Fibroblast of lung (primary cell): ENCODE data around the gene DLG2. TPM values are rescaled to one million over a fixed set of nuclear protein-coding genes. Genes with fewer than 3 reads are reported as not detected.

ENCODE experiments used
- DNase-seq, 2 donors: peaks; one replicate each; pipeline versions ENCODE4 v3.0.0 to v3.0.0-alpha.2; 2010; ENCODE audit warnings: low read depth in 2 of 2
- H2AFZ ChIP-seq: 2 replicates; pipeline ENCODE4 v1.5.1; 2012; ENCODE audit warnings: low read length, control low read depth, inconsistent platforms
- H3K27ac ChIP-seq: 2 replicates; pipeline ENCODE4 v1.5.1; 2011; ENCODE audit warnings: low read length, control low read depth; ENCODE audit not compliant: insufficient read depth
- H3K27me3 ChIP-seq: 2 replicates; pipeline ENCODE4 v1.5.1; 2011; ENCODE audit warnings: mild to moderate bottlenecking, low read length; ENCODE audit not compliant: control insufficient read depth, insufficient read depth
- H3K36me3 ChIP-seq: 2 replicates; pipeline ENCODE4 v1.5.1; 2011; ENCODE audit warnings: low read length; ENCODE audit not compliant: control insufficient read depth, insufficient read depth
- H3K4me1 ChIP-seq: 2 replicates; pipeline ENCODE4 v1.5.1; 2011; ENCODE audit warnings: low read length; ENCODE audit not compliant: control insufficient read depth, insufficient read depth; ENCODE audit errors: extremely low read depth
- H3K4me2 ChIP-seq: 2 replicates; pipeline ENCODE4 v1.5.1; 2011; ENCODE audit warnings: low read length, control low read depth; ENCODE audit not compliant: insufficient read depth; ENCODE audit errors: extremely low read depth
- H3K4me3 ChIP-seq, 4 experiments: fragments of 200-600 bp in 1 of 4; sonication (generic) in 1 of 4; replicated peaks in 1 of 4; 2 replicates each; pipeline ENCODE4 v1.5.1; 2011 to 2016; ENCODE audit warnings: low read length in 4 of 4, low read depth in 3 of 4, mild to moderate bottlenecking in 3 of 4, control low read depth in 2 of 4, inconsistent platforms in 1 of 4, mixed read lengths in 1 of 4; ENCODE audit not compliant: insufficient read depth in 1 of 4; ENCODE audit errors: control extremely low read depth in 1 of 4
- H3K79me2 ChIP-seq: 2 replicates; pipeline ENCODE4 v1.5.1; 2012; ENCODE audit warnings: mild to moderate bottlenecking, low read length, inconsistent platforms; ENCODE audit not compliant: control insufficient read depth, insufficient read depth
- H3K9ac ChIP-seq: 2 replicates; pipeline ENCODE4 v1.5.1; 2011; ENCODE audit warnings: mild to moderate bottlenecking, low read length, control low read depth; ENCODE audit not compliant: insufficient read depth
- H3K9me3 ChIP-seq: 2 replicates; pipeline ENCODE4 v1.5.1; 2012; ENCODE audit warnings: low read depth, low read length; ENCODE audit not compliant: control insufficient read depth, insufficient read depth
- H4K20me1 ChIP-seq: 2 replicates; pipeline ENCODE4 v1.5.1; 2011; ENCODE audit warnings: low read length; ENCODE audit not compliant: control insufficient read depth, insufficient read depth; ENCODE audit errors: extremely low read depth
- CTCF ChIP-seq, 2 donors: IDR thresholded peaks in 1 of 2; conservative IDR thresholded peaks in 1 of 2; 1 replicate in 1 of 2; 2 replicates in 1 of 2; pipeline ENCODE4 v1.5.1; 2011 to 2012; ENCODE audit warnings: low read length in 2 of 2, control low read depth in 1 of 2, inconsistent platforms in 1 of 2, low read depth in 1 of 2, mild to moderate bottlenecking in 1 of 2
- EZH2 ChIP-seq: IDR thresholded peaks from 2 replicates; pipeline ENCODE4 v1.5.1; 2012; ENCODE audit warnings: low read length, control low read depth, mild to moderate bottlenecking; ENCODE audit errors: missing control alignments
- polyA plus RNA-seq, 2 donors: library from polyadenylated mRNA; depleted of rRNA in 1 of 2; stranded (reverse) in 1 of 2; unstranded in 1 of 2; fragments of >200 nt; gene quantifications; 2 replicates each; pipeline ENCODE4 v1.2.1, GENCODE V29; 2011 to 2012; ENCODE audit warnings: missing spikeins in 1 of 2
- total RNA-seq: library from RNA; depleted of rRNA; stranded (reverse); fragments of >200 nt; gene quantifications from 2 replicates; pipeline ENCODE4 v1.2.1, GENCODE V29; 2014

DLG2 gene
- total and polyA plus RNA-seq, 2 donors (not counting 1 experiment from before 2014, with no cell fraction given): 0.77 to 2.3 TPM

DNA sequence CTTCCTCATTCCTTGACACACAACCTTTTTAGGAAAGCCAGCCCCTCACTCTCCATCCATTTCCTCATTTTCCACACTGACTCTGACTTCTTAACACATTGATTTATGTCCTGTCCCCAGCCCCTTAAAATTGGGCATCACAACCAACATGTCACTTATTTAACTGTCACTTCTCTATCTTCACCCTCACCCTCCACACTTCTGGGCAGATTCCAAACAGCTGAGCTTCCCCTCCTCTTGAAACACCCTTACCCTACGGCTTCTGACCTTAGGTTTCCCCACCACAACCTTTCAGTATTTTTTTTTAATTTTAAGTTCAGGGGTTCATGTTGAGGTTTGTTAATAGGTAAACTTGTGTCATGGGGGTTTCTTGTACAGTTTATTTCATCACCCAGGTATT, 696.3 kb downstream of the DLG2 start:
- TF ChIP-seq CTCF (conservative IDR thresholded peaks at IDR 0.05 in 1 of 2, IDR thresholded peaks at IDR 0.05 in 1 of 2; ENCODE audit: low read depth in 1 of 2, low read length in 2 of 2): no peak
- Histone ChIP-seq H3K9ac (no peak overlapping the region), H4K20me1 (no peaks in the 10 kb centered on the region), H3K9me3 (no peaks in the 10 kb centered on the region), H3K79me2 (no peaks in the 10 kb centered on the region), H3K4me2 (no peak overlapping the region), H2AFZ (no peak overlapping the region), H3K36me3 (no peaks in the 10 kb centered on the region), H3K27me3 (no peaks in the 10 kb centered on the region), H3K27ac (no peak overlapping the region), H3K4me3 (no peak overlapping the region), H3K4me1 (no peaks in the 10 kb centered on the region)
- no peak for DNase-seq

DNA sequence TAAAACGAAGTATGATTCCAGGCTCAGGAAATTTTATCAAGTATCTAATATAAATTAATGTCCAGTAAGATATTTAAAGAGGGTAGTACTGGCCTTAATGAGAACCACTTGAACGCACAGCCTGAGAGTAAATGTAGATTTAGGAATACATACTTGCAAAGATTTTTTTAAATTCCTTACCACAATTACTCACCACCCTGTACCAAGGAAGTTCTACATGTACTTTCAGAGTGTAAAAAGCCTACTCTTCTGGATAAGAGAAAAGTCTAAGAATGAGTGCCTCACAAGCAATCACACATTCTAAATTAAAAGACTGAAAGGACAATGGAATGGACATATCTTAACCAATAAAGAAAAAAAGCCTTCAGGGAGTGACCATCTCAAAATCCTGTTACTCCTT, 697.4 kb downstream of the DLG2 start:
- no peaks in the 10 kb centered on the region for H3K9me3 ChIP-seq
- H2AFZ ChIP-seq: no peak overlapping the region
- no peak overlapping the region for H3K4me3 ChIP-seq
- no peak overlapping the region for H3K4me2 ChIP-seq
- H3K9ac ChIP-seq: no peak overlapping the region
- no peaks in the 10 kb centered on the region for H3K79me2 ChIP-seq
- H3K4me1 ChIP-seq: no peaks in the 10 kb centered on the region
- H3K27ac ChIP-seq: no peak overlapping the region
- peak in 1 of 2 donors; percentile 12 for DNase-seq
- no peaks in the 10 kb centered on the region for H4K20me1 ChIP-seq
- H3K27me3 ChIP-seq: no peaks in the 10 kb centered on the region
- H3K36me3 ChIP-seq: no peaks in the 10 kb centered on the region
- TF ChIP-seq CTCF (conservative IDR thresholded peaks at IDR 0.05 in 1 of 2, IDR thresholded peaks at IDR 0.05 in 1 of 2; ENCODE audit: low read depth in 1 of 2, low read length in 2 of 2): no peak
- TF ChIP-seq EZH2: no peak

DNA sequence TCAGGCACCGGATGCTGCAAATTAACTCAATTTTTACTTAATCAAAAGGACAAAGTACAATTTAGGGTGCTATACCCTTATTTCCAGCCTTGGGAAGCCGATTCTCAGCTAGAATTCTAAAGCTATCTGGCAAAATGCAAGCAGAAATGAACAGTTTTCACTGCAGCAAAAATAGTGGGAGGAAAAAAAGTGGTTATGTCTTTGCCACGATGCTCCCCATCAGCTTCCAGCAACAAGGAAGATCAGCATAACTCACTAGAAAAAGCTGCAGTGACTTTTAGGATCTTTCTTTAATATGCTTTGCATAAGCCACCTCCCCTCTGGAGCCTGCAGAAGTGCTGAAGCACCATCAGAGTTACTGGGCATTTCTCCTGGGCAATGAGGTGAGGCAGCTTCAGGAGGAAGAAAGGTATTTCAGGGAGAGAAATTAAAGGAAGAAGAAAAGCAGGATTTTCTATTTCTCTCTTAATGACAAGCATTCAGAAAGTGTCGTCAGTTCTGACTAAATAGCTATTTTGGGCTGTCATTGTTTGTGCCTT, 702.9 kb downstream of the DLG2 start:
- no peak for DNase-seq
- Histone ChIP-seq H3K27me3 (no peaks in the 10 kb centered on the region), H3K27ac (no peak overlapping the region), H3K79me2 (no peaks in the 10 kb centered on the region), H3K4me2 (no peak overlapping the region), H4K20me1 (no peaks in the 10 kb centered on the region), H3K9me3 (no peaks in the 10 kb centered on the region), H3K36me3 (no peaks in the 10 kb centered on the region), H2AFZ (no peak overlapping the region), H3K4me1 (no peaks in the 10 kb centered on the region), H3K4me3 (no peak overlapping the region), H3K9ac (no peak overlapping the region)
- TF ChIP-seq EZH2: no peak
- TF ChIP-seq CTCF (conservative IDR thresholded peaks at IDR 0.05 in 1 of 2, IDR thresholded peaks at IDR 0.05 in 1 of 2; ENCODE audit: low read depth in 1 of 2, low read length in 2 of 2): no peak
